Esophagus squamous epithelium (tissue), 5 donors: ENCODE measurements around the gene TFDP2. TPM values are rescaled to one million over a fixed set of nuclear protein-coding genes. Genes with fewer than 3 reads are reported as not detected.
"Not testable (repeated sequence)": the region's sequence is repeated elsewhere in the genome, so short reads cannot be mapped to it uniquely, and the experiment has no call there.

Source experiments
- DNase-seq: peaks from one replicate; lab custom pipeline; 2025; lab: John Stamatoyannopoulos, UW
- H3K27ac ChIP-seq, 4 donors: fragments of 200-600 bp; sonication (generic); one replicate each; pipeline ENCODE4 v1.5.1; 2016 to 2019; ENCODE audit warnings: mild to moderate bottlenecking in 1 of 4
- H3K27me3 ChIP-seq, 4 donors: fragments of 200-600 bp; sonication (generic); 1 replicate in 3 of 4; 2 replicates in 1 of 4; pipeline versions ENCODE4 v1.5.1 to v1.6.0; 2017 to 2021; ENCODE audit warnings: antibody characterized with exemption in 1 of 4
- H3K36me3 ChIP-seq, 3 donors: fragments of 200-600 bp; sonication (generic); one replicate each; pipeline ENCODE4 v1.5.1; 2016 to 2019
- H3K4me1 ChIP-seq, 3 donors: fragments of 200-600 bp; sonication (generic); one replicate each; pipeline ENCODE4 v1.5.1; 2017 to 2019
- H3K4me3 ChIP-seq, 4 donors: fragments of 200-600 bp; sonication (generic); 1 replicate in 3 of 4; 2 replicates in 1 of 4; pipeline ENCODE4 v1.5.1; 2016 to 2019; ENCODE audit warnings: mild to moderate bottlenecking in 2 of 4, moderate library complexity in 1 of 4
- H3K9me3 ChIP-seq, 3 donors: fragments of 200-600 bp; sonication (generic); one replicate each; pipeline ENCODE4 v1.5.1; 2016 to 2019
- CTCF ChIP-seq, 6 experiments: fragments of 450-650 bp in 4 of 6; fragments of 200-600 bp in 2 of 6; sonication (generic) in 2 of 6; IDR thresholded peaks; one replicate each; pipeline ENCODE4 v1.5.1; 2016 to 2019; ENCODE audit warnings: antibody characterized with exemption in 6 of 6, mild to moderate bottlenecking in 4 of 6, moderate library complexity in 4 of 6
- POLR2A ChIP-seq, 4 donors: fragments of 450-650 bp; IDR thresholded peaks; one replicate each; pipeline ENCODE4 v1.6.1; 2017; ENCODE audit warnings: antibody characterized with exemption in 4 of 4, mild to moderate bottlenecking in 4 of 4, moderate library complexity in 3 of 4
- whole genome bisulfite sequencing, 2 donors: methylation state at CpG; one replicate each; pipeline ENCODE4 v1.1.5; 2018; 5-methylcytosine and 5-hydroxymethylcytosine counted together
- intact Hi-C: fragments of 100-400 bp; cut with DNase I; formaldehyde crosslinking; loops from one replicate; pipeline ENCODE4 v1.15.0; 2022
- total RNA-seq, 4 donors: library from RNA; depleted of rRNA; stranded (reverse); fragments of >200 nt; gene quantifications; one replicate each; pipeline ENCODE4 v1.1.0, GENCODE V29; 2016
- donor health status: DM: yes; HTN: yes; CAD: no.

Gene TFDP2
- total RNA-seq, 4 donors from 2014 or later = 13.1 to 37.6 (median 18.6) TPM

GRCh38 chr3:142007710-142008399 is 141.5 kb downstream of the TFDP2 start:
- H3K27ac ChIP-seq = no peak overlapping the region
- WGBS, 2 donors = 94% methylated on average over 7 to 8 of the region's 8 CpGs
- no peak for TF ChIP-seq POLR2A (IDR thresholded peaks at IDR 0.05)
- no peak for TF ChIP-seq CTCF (IDR thresholded peaks at IDR 0.05)
- H3K4me3 ChIP-seq = no peak overlapping the region
- H3K4me1 ChIP-seq = peaks cover 0 to 6% (median 0%) of the 10 kb centered on the region in 3 donors
- H3K27me3 ChIP-seq = no peaks in the 10 kb centered on the region
- DNase-seq = no peak
- peaks cover 0 to 5% (median 0%) of the 10 kb centered on the region in 3 donors for H3K36me3 ChIP-seq
- no peaks in the 10 kb centered on the region for H3K9me3 ChIP-seq
- intact Hi-C loops = no loop called here

- H3K36me3 ChIP-seq, H3K9me3 ChIP-seq, H3K4me1 ChIP-seq, DNase-seq, H3K4me3 ChIP-seq, H3K27ac ChIP-seq, intact Hi-C loops, H3K27me3 ChIP-seq: not testable (repeated sequence)
- WGBS, 2 donors = 89 to 93% methylated on average over 7 of the region's 7 CpGs
Observed at GRCh38 chr3:142004957-142005356, 144.4 kb downstream of the TFDP2 start.

- H3K36me3 ChIP-seq = peaks cover 0 to 5% (median 0%) of the 10 kb centered on the region in 3 donors
- intact Hi-C loops = no loop called here
- no peak overlapping the region for H3K4me3 ChIP-seq
- H3K4me1 ChIP-seq = peaks cover 0 to 6% (median 0%) of the 10 kb centered on the region in 3 donors
- no peak overlapping the region for H3K27ac ChIP-seq
- H3K27me3 ChIP-seq = no peaks in the 10 kb centered on the region
- DNase-seq = no peak
- no peaks in the 10 kb centered on the region for H3K9me3 ChIP-seq
- no peak for TF ChIP-seq POLR2A (IDR thresholded peaks at IDR 0.05)
- TF ChIP-seq CTCF (IDR thresholded peaks at IDR 0.05) = no peak
Observed at GRCh38 chr3:142004025-142004424, 145.3 kb downstream of the TFDP2 start.

DNA sequence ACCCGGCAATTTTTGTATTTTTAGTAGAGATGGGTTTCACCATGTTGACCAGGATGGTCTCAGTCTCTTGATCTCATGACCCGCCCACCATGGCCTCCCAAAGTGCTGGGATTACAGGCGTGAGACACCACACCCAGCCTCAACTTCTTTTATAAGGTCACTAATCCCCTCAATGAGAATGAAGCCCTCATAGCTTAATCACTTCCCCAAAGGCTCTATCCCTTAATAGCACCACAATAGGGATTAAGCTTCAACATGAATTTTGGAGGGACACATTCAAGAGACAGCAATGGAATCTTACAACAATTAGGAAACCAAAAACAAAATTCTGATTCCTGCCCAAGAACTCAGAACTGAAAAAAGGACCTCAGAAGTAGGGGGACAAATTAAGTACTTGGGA is 146.1 kb downstream of the TFDP2 start:
- Histone ChIP-seq H3K27ac (no peak overlapping the region), H3K4me3 (no peak overlapping the region), H3K4me1 (peaks cover 0 to 5% (median 0%) of the 10 kb centered on the region in 3 donors), H3K36me3 (peaks cover 0 to 5% (median 0%) of the 10 kb centered on the region in 3 donors), H3K27me3 (no peaks in the 10 kb centered on the region), H3K9me3 (no peaks in the 10 kb centered on the region)
- no peak for DNase-seq
- WGBS, 2 donors = 89 to 90% methylated on average over 3 of the region's 3 CpGs
- intact Hi-C loops = no loop called here
- TF ChIP-seq CTCF (IDR thresholded peaks at IDR 0.05) (no peak), POLR2A (IDR thresholded peaks at IDR 0.05) (no peak)

DNA sequence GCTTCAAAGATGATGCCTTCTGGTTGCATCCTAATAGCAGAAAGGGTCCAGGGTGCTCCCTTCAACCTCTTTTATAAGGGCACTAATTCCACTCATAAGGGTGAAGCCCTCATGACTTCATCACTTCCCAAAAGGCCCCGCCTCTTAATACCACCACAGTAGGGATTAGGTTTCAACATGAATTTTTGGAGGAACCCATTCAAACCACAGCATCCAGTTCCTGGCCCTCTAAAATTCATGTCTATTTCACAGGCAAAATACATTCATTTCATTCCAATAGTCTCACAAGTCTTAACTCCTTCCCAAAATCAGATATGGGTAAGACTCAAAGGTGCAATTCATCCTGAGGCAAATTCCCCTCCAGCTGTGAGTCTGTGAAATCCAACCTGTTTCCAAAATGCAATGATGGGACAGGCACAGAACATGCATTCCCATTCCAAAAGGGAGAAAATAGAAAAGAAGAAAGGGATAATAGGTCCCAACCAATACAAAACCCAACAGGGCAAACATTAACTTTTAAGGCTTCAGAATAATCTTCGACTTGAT is 148.9 kb downstream of the TFDP2 start:
- WGBS, 2 donors = 83% methylated on average over 2 of the region's 2 CpGs
- no peak for TF ChIP-seq POLR2A (IDR thresholded peaks at IDR 0.05)
- no peak for TF ChIP-seq CTCF (IDR thresholded peaks at IDR 0.05)
- H3K27me3 ChIP-seq = no peaks in the 10 kb centered on the region

More for the DNA sequence above, 148.9 kb downstream of the TFDP2 start:
- H3K27ac ChIP-seq = no peak overlapping the region
- H3K4me1 ChIP-seq = peaks cover 0 to 15% (median 0%) of the 10 kb centered on the region in 3 donors
- no peak for DNase-seq
- intact Hi-C loops = no loop called here
- no peaks in the 10 kb centered on the region for H3K9me3 ChIP-seq
- no peak overlapping the region for H3K4me3 ChIP-seq
- peaks cover 0 to 5% (median 0%) of the 10 kb centered on the region in 3 donors for H3K36me3 ChIP-seq
